Skeletal muscle satellite cell (primary cell): ENCODE data around the gene WNT3A.

Source experiments
- H3K27me3 ChIP-seq: 2 replicates; pipeline ENCODE4 v1.7.0; 2013; ENCODE audit warnings: low read length; ENCODE audit not compliant: control insufficient read depth, insufficient read depth
- H3K36me3 ChIP-seq: 2 replicates; pipeline ENCODE4 v1.7.0; 2013; ENCODE audit warnings: mild to moderate bottlenecking, control low read depth, low read length; ENCODE audit not compliant: insufficient read depth
- H3K4me1 ChIP-seq: 2 replicates; pipeline ENCODE4 v1.7.0; 2013; ENCODE audit warnings: low read length; ENCODE audit not compliant: control insufficient read depth, insufficient read depth
- H3K4me2 ChIP-seq: 2 replicates; pipeline ENCODE4 v1.7.0; 2013; ENCODE audit warnings: mild to moderate bottlenecking, low read length
- H3K4me3 ChIP-seq: 2 replicates; pipeline ENCODE4 v1.7.0; 2013; ENCODE audit warnings: low read length
- H3K9ac ChIP-seq: 2 replicates; pipeline ENCODE4 v1.7.0; 2013; ENCODE audit warnings: mild to moderate bottlenecking, low read depth, low read length, moderate library complexity
- H3K9me3 ChIP-seq: replicated peaks from 2 replicates; pipeline ENCODE4 v1.7.0; 2013; ENCODE audit warnings: mild to moderate bottlenecking, control low read depth, low read length

WNT3A gene

GRCh38 chr1:228001738-228002535, 4.9 kb upstream of the WNT3A start:
- Histone ChIP-seq H3K36me3 (no peaks in the 10 kb centered on the region), H3K4me2 (no peak overlapping the region), H3K9me3 (no peaks in the 10 kb centered on the region), H3K9ac (no peak overlapping the region), H3K4me3 (no peak overlapping the region), H3K27me3 (peaks cover 56% of the 10 kb centered on the region), H3K4me1 (no peaks in the 10 kb centered on the region)

- H3K9ac ChIP-seq: no peak overlapping the region
- no peak overlapping the region for H3K4me3 ChIP-seq
- no peaks in the 10 kb centered on the region for H3K36me3 ChIP-seq
- no peaks in the 10 kb centered on the region for H3K4me1 ChIP-seq
- peaks cover 64% of the 10 kb centered on the region for H3K27me3 ChIP-seq
- no peak overlapping the region for H3K4me2 ChIP-seq
- H3K9me3 ChIP-seq: no peaks in the 10 kb centered on the region
These were observed 4.0 kb upstream of the WNT3A start for GRCh38 chr1:228002792-228003191.

GRCh38 chr1:228003461-228004330, 3.1 kb upstream of the WNT3A start:
- H3K9ac ChIP-seq: no peak overlapping the region
- H3K9me3 ChIP-seq: no peaks in the 10 kb centered on the region
- H3K27me3 ChIP-seq: peaks cover 73% of the 10 kb centered on the region
- H3K4me2 ChIP-seq: no peak overlapping the region
- H3K36me3 ChIP-seq: no peaks in the 10 kb centered on the region
- no peak overlapping the region for H3K4me3 ChIP-seq
- H3K4me1 ChIP-seq: no peaks in the 10 kb centered on the region

GRCh38 chr1:228004331-228004855, 2.4 kb upstream of the WNT3A start:
- no peaks in the 10 kb centered on the region for H3K9me3 ChIP-seq
- H3K4me1 ChIP-seq: no peaks in the 10 kb centered on the region
- no peak overlapping the region for H3K9ac ChIP-seq
- no peaks in the 10 kb centered on the region for H3K36me3 ChIP-seq
- H3K4me2 ChIP-seq: no peak overlapping the region
- peaks cover 80% of the 10 kb centered on the region for H3K27me3 ChIP-seq
- no peak overlapping the region for H3K4me3 ChIP-seq

GRCh38 chr1:228004856-228005462, 1.8 kb upstream of the WNT3A start:
- H3K4me2 ChIP-seq: no peak overlapping the region
- no peak overlapping the region for H3K4me3 ChIP-seq
- no peaks in the 10 kb centered on the region for H3K4me1 ChIP-seq
- no peaks in the 10 kb centered on the region for H3K36me3 ChIP-seq
- H3K27me3 ChIP-seq: peaks cover 83% of the 10 kb centered on the region
- H3K9me3 ChIP-seq: no peaks in the 10 kb centered on the region
- H3K9ac ChIP-seq: no peak overlapping the region

- H3K9ac ChIP-seq: no peak overlapping the region
- no peak overlapping the region for H3K4me2 ChIP-seq
- H3K9me3 ChIP-seq: no peaks in the 10 kb centered on the region
- H3K4me1 ChIP-seq: no peaks in the 10 kb centered on the region
- no peak overlapping the region for H3K4me3 ChIP-seq
- H3K27me3 ChIP-seq: peaks cover 85% of the 10 kb centered on the region
- H3K36me3 ChIP-seq: no peaks in the 10 kb centered on the region
These were observed 1.2 kb upstream of the WNT3A start for GRCh38 chr1:228005511-228006033.

- Histone ChIP-seq H3K27me3 (peaks cover 89% of the 10 kb centered on the region), H3K36me3 (no peaks in the 10 kb centered on the region), H3K9me3 (no peaks in the 10 kb centered on the region), H3K4me3 (no peak overlapping the region), H3K4me1 (no peaks in the 10 kb centered on the region), H3K9ac (no peak overlapping the region), H3K4me2 (no peak overlapping the region)
These were observed 588 bp upstream of the WNT3A start for GRCh38 chr1:228006034-228006785.

- no peaks in the 10 kb centered on the region for H3K36me3 ChIP-seq
- H3K9ac ChIP-seq: no peak overlapping the region
- no peak overlapping the region for H3K4me3 ChIP-seq
- no peaks in the 10 kb centered on the region for H3K9me3 ChIP-seq
- H3K27me3 ChIP-seq: peaks cover 92% of the 10 kb centered on the region
- H3K4me1 ChIP-seq: no peaks in the 10 kb centered on the region
- no peak overlapping the region for H3K4me2 ChIP-seq
These were observed 427 bp downstream of the WNT3A start for GRCh38 chr1:228007049-228007800.

- no peak overlapping the region for H3K9ac ChIP-seq
- H3K9me3 ChIP-seq: no peaks in the 10 kb centered on the region
- H3K4me2 ChIP-seq: no peak overlapping the region
- H3K27me3 ChIP-seq: peaks cover 87% of the 10 kb centered on the region
- H3K4me3 ChIP-seq: no peak overlapping the region
- no peaks in the 10 kb centered on the region for H3K36me3 ChIP-seq
- no peaks in the 10 kb centered on the region for H3K4me1 ChIP-seq
These were observed 1.1 kb downstream of the WNT3A start for GRCh38 chr1:228007801-228008341.
